ENCODE measurements around the gene NCK2. TPM values are rescaled to one million over a fixed set of nuclear protein-coding genes. Genes with fewer than 3 reads are reported as not detected.

NCK2 gene
- polyA plus RNA-seq, 5 donors, result 60.4 to 97.6 (median 75.0) TPM

DNA sequence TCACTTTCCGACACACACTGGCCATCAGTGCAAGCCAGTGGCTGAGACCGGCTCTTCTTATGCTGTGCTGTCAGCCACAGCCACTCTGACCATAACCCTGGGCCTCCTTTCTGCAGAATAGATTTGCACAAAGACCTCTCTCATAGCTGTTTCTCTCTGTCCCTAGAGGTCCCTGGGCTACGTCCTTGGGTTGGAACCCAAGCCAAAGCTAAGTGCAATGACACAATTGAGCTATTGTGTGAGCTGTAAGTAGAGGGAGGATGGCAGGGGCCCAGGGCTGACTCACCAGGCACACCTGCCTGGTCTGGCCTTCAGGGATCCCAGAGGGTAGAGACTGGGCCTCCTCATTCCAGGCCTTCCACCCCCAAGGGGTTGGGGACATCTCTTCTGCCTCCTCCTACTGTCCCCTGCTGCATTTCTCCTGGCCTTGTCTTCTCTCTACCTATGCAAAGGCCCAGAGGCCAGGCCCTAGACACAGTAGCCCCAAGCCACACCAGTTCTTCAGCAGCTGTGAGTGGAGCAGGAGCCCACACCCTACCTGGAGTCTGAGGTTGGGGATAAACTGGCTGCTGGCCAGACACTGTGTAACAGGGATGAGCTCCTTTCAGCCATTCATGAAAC lies 174.6 kb downstream of the NCK2 start:
- no peak for DNase-seq

DNA sequence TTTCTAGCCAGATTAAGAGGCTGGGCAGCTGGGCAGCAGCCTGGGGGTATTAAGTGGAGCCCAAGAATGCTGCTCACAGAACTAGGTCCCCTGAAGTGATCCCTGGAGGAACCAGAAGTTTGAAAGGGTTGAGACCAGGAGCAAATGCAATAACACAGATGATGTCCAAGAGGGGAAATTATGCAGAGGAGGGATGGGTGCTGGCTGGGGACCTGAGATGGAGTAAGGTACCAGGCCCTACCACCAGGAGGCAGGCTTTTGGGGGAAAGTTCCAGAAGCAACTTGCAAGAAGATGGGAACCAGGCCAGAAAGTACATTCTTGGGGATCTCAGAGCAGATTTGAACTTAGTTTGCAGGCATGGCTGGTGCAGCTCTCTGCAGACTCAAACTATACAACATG lies 175.1 kb downstream of the NCK2 start:
- no peak for DNase-seq

- DNase-seq, result no peak
Measured at GRCh38 chr2:105924271-105924670, 179.6 kb downstream of the NCK2 start.

DNA sequence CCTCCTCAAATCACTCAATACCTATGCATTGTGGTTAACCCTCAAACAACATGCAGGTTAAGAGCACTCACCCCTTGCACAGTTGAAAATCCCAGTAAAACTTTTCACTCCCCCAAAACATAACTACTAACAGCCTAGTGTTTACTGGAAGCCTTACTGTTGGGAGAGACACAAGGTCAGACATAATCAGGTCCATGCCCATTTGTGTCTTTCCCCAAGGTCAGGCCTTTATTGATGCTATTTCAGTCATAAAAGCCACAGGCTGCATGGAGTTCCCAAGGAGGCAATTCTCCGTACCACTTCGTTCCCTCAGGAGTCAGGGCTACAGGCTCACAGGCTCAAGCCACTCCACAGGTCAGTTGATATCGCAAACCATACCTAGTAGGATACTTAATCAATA lies 180.2 kb downstream of the NCK2 start:
- DNase-seq, result no peak

GRCh38 chr2:105925390-105925789 lies 180.7 kb downstream of the NCK2 start:
- no peak for DNase-seq

GRCh38 chr2:105926960-105927678 lies 182.4 kb downstream of the NCK2 start:
- no peak for DNase-seq

GRCh38 chr2:105928086-105928485 lies 183.4 kb downstream of the NCK2 start:
- no peak for DNase-seq

DNA sequence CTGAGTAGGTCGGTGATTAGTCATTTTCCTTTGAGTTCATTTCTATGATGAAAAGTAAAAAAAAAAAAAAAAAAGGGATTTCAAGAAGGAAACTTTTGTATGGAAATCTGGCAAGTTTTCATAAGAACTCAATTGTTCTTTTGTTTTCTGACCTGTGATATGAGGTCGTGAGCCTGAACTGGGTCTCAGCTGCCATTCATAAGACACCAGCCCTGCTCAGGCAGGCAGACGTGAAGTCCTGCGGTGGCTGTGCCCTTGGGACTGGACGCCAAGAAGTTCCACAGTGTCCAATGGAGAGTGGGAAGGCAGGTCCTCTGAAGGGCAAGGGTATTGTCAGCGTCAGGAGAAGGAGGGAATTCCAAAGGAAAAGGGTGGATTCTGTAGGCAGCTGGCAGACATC lies 183.9 kb downstream of the NCK2 start:
- no peak for DNase-seq

DNA sequence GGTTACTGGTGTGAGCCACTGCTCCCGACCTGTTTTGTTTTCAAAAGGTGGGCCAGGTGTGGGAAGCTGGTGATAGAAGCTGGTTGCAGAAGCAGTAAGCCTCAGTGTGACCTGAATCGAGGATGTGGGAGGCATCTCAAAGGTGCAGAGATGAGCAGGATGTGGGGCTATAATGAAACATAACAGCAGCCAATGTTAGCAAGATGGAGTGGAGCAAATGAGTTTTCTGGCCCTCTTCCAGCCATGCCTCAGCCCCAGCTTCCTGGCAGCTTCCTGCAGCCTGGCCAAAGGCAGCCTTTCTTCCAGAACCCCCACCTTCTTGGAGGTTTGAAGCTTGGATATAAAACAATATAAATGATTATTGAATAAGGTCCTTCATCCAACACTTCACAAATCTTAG lies 184.8 kb downstream of the NCK2 start:
- DNase-seq, result no peak

GRCh38 chr2:105932582-105932981 lies 187.9 kb downstream of the NCK2 start:
- no peak for DNase-seq

GRCh38 chr2:105933906-105934305 lies 189.2 kb downstream of the NCK2 start:
- no peak for DNase-seq

GRCh38 chr2:105934467-105934866 lies 189.8 kb downstream of the NCK2 start:
- no peak for DNase-seq

DNA sequence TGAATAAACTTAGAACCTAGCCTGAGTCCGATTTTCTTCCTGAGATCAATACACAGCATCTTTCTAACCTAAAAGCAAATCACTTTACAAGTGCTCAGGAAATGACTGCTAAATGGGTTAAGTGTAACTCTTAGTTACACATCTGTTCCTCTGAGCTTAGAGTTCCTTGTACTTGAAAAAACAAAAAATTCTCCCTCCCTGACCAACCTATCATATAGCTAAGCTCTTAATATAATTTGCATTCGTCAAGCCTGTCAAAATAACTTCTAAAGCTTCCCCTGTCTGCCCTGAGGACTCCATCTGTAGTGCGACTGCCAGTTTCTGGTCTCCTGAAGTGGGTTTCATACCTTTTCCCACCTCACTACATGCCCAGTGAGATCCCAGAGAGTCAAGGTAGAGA lies 190.4 kb downstream of the NCK2 start:
- DNase-seq, result no peak

- DNase-seq, result no peak
Measured at GRCh38 chr2:105936954-105937353, 192.2 kb downstream of the NCK2 start.

GRCh38 chr2:105937498-105938097 lies 192.9 kb downstream of the NCK2 start:
- no peak for DNase-seq
